ENCODE results near the gene CADPS. TPM values are rescaled to one million over a fixed set of nuclear protein-coding genes. Genes with fewer than 3 reads are reported as not detected.

The CADPS gene
- total RNA-seq, 1 experiment from 2014 or later: not detected

GRCh38 chr3:62638316-62638715 lies 236.9 kb downstream of the CADPS start:
- ChIA-PET CTCF (no interaction called here), POLR2A (ENCODE audit: unreplicated experiment) (no interaction called here)
- TF ChIP-seq EZH2 (IDR thresholded peaks at IDR 0.05; ENCODE audit: low read depth) (no peak), CTCF (conservative IDR thresholded peaks at IDR 0.05) (no peak)
- Histone ChIP-seq H3K27ac (no peak overlapping the region), H3K79me2 (ENCODE audit: low read depth) (no peaks in the 10 kb centered on the region), H3K27me3 (ENCODE audit: insufficient read depth, low read depth) (0 out of 2 replicates have a peak, but pooled peaks cover 5% of the 10 kb centered on the region), H2AFZ (no peak overlapping the region), H3K36me3 (ENCODE audit: low read depth) (no peaks in the 10 kb centered on the region), H4K20me1 (ENCODE audit: insufficient read depth) (no peaks in the 10 kb centered on the region), H3K4me3 (no peak overlapping the region), H3K4me1 (replicated peaks; ENCODE audit: insufficient read depth) (no peaks in the 10 kb centered on the region), H3K9me3 (ENCODE audit: insufficient read depth, low read depth) (no peaks in the 10 kb centered on the region), H3K9me2 (ENCODE audit: insufficient read depth) (no peaks in the 10 kb centered on the region), H3F3A (ENCODE audit: insufficient read depth, low read depth) (no peaks in the 10 kb centered on the region), H3K4me2 (no peak overlapping the region)
- no peak for DNase-seq
- no TSS peak for BruUV-seq (replicated peaks)
- intact Hi-C loops (cut with micrococcal nuclease; ENCODE audit: unreplicated experiment): no loop called here

GRCh38 chr3:62636235-62636826 lies 238.9 kb downstream of the CADPS start:
- Histone ChIP-seq H2AFZ (no peak overlapping the region), H3K27me3 (ENCODE audit: insufficient read depth, low read depth) (0 out of 2 replicates have a peak, but pooled peaks cover 5% of the 10 kb centered on the region), H3K9me3 (ENCODE audit: insufficient read depth, low read depth) (no peaks in the 10 kb centered on the region), H3K4me3 (no peak overlapping the region), H4K20me1 (ENCODE audit: insufficient read depth) (no peaks in the 10 kb centered on the region), H3K9me2 (ENCODE audit: insufficient read depth) (no peaks in the 10 kb centered on the region), H3K4me1 (replicated peaks; ENCODE audit: insufficient read depth) (no peaks in the 10 kb centered on the region), H3K27ac (no peak overlapping the region), H3K36me3 (ENCODE audit: low read depth) (no peaks in the 10 kb centered on the region), H3F3A (ENCODE audit: insufficient read depth, low read depth) (no peaks in the 10 kb centered on the region), H3K4me2 (no peak overlapping the region), H3K79me2 (ENCODE audit: low read depth) (no peaks in the 10 kb centered on the region)
- no peak for DNase-seq
- BruUV-seq (replicated peaks): no TSS peak
- TF ChIP-seq EZH2 (IDR thresholded peaks at IDR 0.05; ENCODE audit: low read depth) (no peak), CTCF (conservative IDR thresholded peaks at IDR 0.05) (no peak)
- intact Hi-C loops (cut with micrococcal nuclease; ENCODE audit: unreplicated experiment): no loop called here
- ChIA-PET CTCF (no interaction called here), POLR2A (ENCODE audit: unreplicated experiment) (no interaction called here)

GRCh38 chr3:62632510-62633294 lies 242.5 kb downstream of the CADPS start:
- H3K4me1 ChIP-seq (replicated peaks; ENCODE audit: insufficient read depth): no peaks in the 10 kb centered on the region
- no peak overlapping the region for H3K4me3 ChIP-seq
- no peak overlapping the region for H3K27ac ChIP-seq
- H3K9me3 ChIP-seq (ENCODE audit: insufficient read depth, low read depth): no peaks in the 10 kb centered on the region
- ChIA-PET POLR2A (ENCODE audit: unreplicated experiment) (no interaction called here), CTCF (no interaction called here)
- 0 out of 2 replicates have a peak, but pooled peaks cover 5% of the 10 kb centered on the region for H3K27me3 ChIP-seq (ENCODE audit: insufficient read depth, low read depth)
- no peaks in the 10 kb centered on the region for H3K36me3 ChIP-seq (ENCODE audit: low read depth)
- no peaks in the 10 kb centered on the region for H3K79me2 ChIP-seq (ENCODE audit: low read depth)
- no peak overlapping the region for H3K4me2 ChIP-seq
- no peaks in the 10 kb centered on the region for H3F3A ChIP-seq (ENCODE audit: insufficient read depth, low read depth)
- TF ChIP-seq EZH2 (IDR thresholded peaks at IDR 0.05; ENCODE audit: low read depth) (no peak), CTCF (conservative IDR thresholded peaks at IDR 0.05) (no peak)
- no peaks in the 10 kb centered on the region for H3K9me2 ChIP-seq (ENCODE audit: insufficient read depth)
- no TSS peak for BruUV-seq (replicated peaks)
- intact Hi-C loops (cut with micrococcal nuclease; ENCODE audit: unreplicated experiment): no loop called here
- H2AFZ ChIP-seq: no peak overlapping the region
- DNase-seq: no peak
- no peaks in the 10 kb centered on the region for H4K20me1 ChIP-seq (ENCODE audit: insufficient read depth)

Measured in PC-9 (cell line).